B cell (primary cell): Measurements from ENCODE around the gene EMX1. TPM values are rescaled to one million over a fixed set of nuclear protein-coding genes. Genes with fewer than 3 reads are reported as not detected.

ENCODE experiments used
- ATAC-seq: fragments of 200-7000 bp; cut with Tn5 transposase; one replicate; pipeline ENCODE4 v1.10.0; 2021; ENCODE audit warnings: low read depth, mild to moderate bottlenecking, moderate number of reproducible peaks, moderate library complexity
- CTCF ChIA-PET: fragments of 350-600 bp; sonication (Branson Sonifier 250); formaldehyde crosslinking; loops from one replicate; lab custom pipeline; 2021; ENCODE audit warnings: antibody characterized with exemption, inconsistent platforms; lab: Charles Lee
- POLR2A ChIA-PET: fragments of 350-600 bp; sonication (Branson Sonifier 250); formaldehyde crosslinking; loops from one replicate; lab custom pipeline; 2021; ENCODE audit warnings: antibody characterized with exemption; lab: Charles Lee
- DNase-seq: peaks from one replicate; pipeline ENCODE4 v3.0.0; 2013
- H2AFZ ChIP-seq: 2 replicates; pipeline ENCODE4 v1.6.1; 2012; ENCODE audit warnings: mild to moderate bottlenecking, low read depth, low read length; ENCODE audit not compliant: insufficient read depth, poor library complexity, severe bottlenecking
- H3K27ac ChIP-seq, 2 donors: 1 replicate in 1 of 2; 2 replicates in 1 of 2; pipeline ENCODE4 v1.5.1; 2012 to 2013; ENCODE audit warnings: low read length in 2 of 2, mild to moderate bottlenecking in 2 of 2, moderate library complexity in 1 of 2
- H3K27me3 ChIP-seq, 4 experiments: fragments of 200-600 bp in 1 of 4; sonication (generic) in 1 of 4; replicated peaks in 1 of 4; 1 replicate in 2 of 4; 2 replicates in 2 of 4; pipeline versions ENCODE4 v1.6.1 to v1.7.0; 2013 to 2016; ENCODE audit warnings: low read length in 3 of 4, mild to moderate bottlenecking in 2 of 4, mixed read lengths in 1 of 4, moderate library complexity in 1 of 4; ENCODE audit not compliant: insufficient read depth in 4 of 4, control insufficient read depth in 3 of 4; ENCODE audit errors: control extremely low read depth in 1 of 4
- H3K36me3 ChIP-seq, 2 experiments: replicated peaks in 1 of 2; 1 replicate in 1 of 2; 2 replicates in 1 of 2; pipeline versions ENCODE4 v1.6.1 to v1.7.1; 2013; ENCODE audit warnings: low read length in 1 of 2; ENCODE audit not compliant: insufficient read depth in 2 of 2, control insufficient read depth in 1 of 2; ENCODE audit errors: control extremely low read depth in 1 of 2, extremely low read depth in 1 of 2
- H3K4me1 ChIP-seq, 2 donors: fragments of 200-600 bp in 1 of 2; sonication (generic) in 1 of 2; 1 replicate in 1 of 2; 2 replicates in 1 of 2; pipeline versions ENCODE4 v1.5.1 to v1.6.1; 2013 to 2017; ENCODE audit warnings: low read length in 2 of 2; ENCODE audit not compliant: control insufficient read depth in 2 of 2, insufficient read depth in 2 of 2
- H3K4me2 ChIP-seq: replicated peaks from 2 replicates; pipeline ENCODE3; 2012; ENCODE audit warnings: mild to moderate bottlenecking, low read depth, low read length; ENCODE audit not compliant: poor library complexity, severe bottlenecking
- H3K4me3 ChIP-seq, 5 experiments: fragments of 200-600 bp in 1 of 5; sonication (generic) in 1 of 5; 1 replicate in 3 of 5; 2 replicates in 2 of 5; pipeline versions ENCODE4 v1.5.1 to v1.7.0; 2011 to 2016; ENCODE audit warnings: low read length in 4 of 5, mild to moderate bottlenecking in 4 of 5, low read depth in 2 of 5, control low read depth in 1 of 5, moderate library complexity in 1 of 5; ENCODE audit not compliant: insufficient read depth in 1 of 5; ENCODE audit errors: control extremely low read depth in 1 of 5, extremely low read depth in 1 of 5
- H3K79me2 ChIP-seq: fragments of 200-600 bp; sonication (generic); one replicate; pipeline ENCODE4 v1.6.0; 2016; ENCODE audit warnings: low read length; ENCODE audit not compliant: control insufficient read depth, insufficient read depth
- H3K9ac ChIP-seq: fragments of 200-600 bp; sonication (generic); 2 replicates; pipeline ENCODE4 v1.6.1; 2017; ENCODE audit warnings: mild to moderate bottlenecking, low read length, moderate library complexity
- H3K9me3 ChIP-seq, 3 donors: one replicate each; pipeline versions ENCODE4 v1.6.1 to v1.7.1; 2013; ENCODE audit warnings: low read length in 2 of 3; ENCODE audit not compliant: control insufficient read depth in 2 of 3, insufficient read depth in 1 of 3; ENCODE audit errors: control extremely low read depth in 1 of 3
- H4K20me1 ChIP-seq: 2 replicates; pipeline ENCODE4 v1.6.0; 2012; ENCODE audit warnings: mild to moderate bottlenecking, low read length; ENCODE audit not compliant: insufficient read depth, control insufficient read depth, poor library complexity, severe bottlenecking
- H3K27ac Mint-ChIP-seq: one replicate; pipeline ENCODE4 v1.8.0; 2021; ENCODE audit warnings: mixed read lengths
- H3K27me3 Mint-ChIP-seq: one replicate; pipeline ENCODE4 v1.8.0; 2021; ENCODE audit warnings: mixed read lengths
- H3K4me1 Mint-ChIP-seq: one replicate; pipeline ENCODE4 v1.8.0; 2021; ENCODE audit warnings: mixed read lengths
- H3K4me3 Mint-ChIP-seq: one replicate; pipeline ENCODE4 v1.8.0; 2021; ENCODE audit warnings: mixed read lengths
- H3K9me3 Mint-ChIP-seq: one replicate; pipeline ENCODE4 v1.8.0; 2022; ENCODE audit warnings: mixed read lengths; ENCODE audit not compliant: insufficient read depth
- EZH2 ChIP-seq: IDR thresholded peaks from 2 replicates; pipeline ENCODE4 v1.6.1; 2012; ENCODE audit warnings: borderline replicate concordance, low read depth, mild to moderate bottlenecking, moderate library complexity, low read length; ENCODE audit not compliant: insufficient read depth, poor library complexity, severe bottlenecking
- WGBS: methylation state at CpG from one replicate; pipeline ENCODE4 v1.1.5; 2013; ENCODE audit warnings: missing lambda C conversion rate; ENCODE audit not compliant: insufficient coverage; 5-methylcytosine and 5-hydroxymethylcytosine counted together
- intact Hi-C: fragments of 100-400 bp; cut with micrococcal nuclease; formaldehyde crosslinking; loops from one replicate; pipeline ENCODE4 v1.10.0; 2022
- polyA plus RNA-seq: library from polyadenylated mRNA; depleted of rRNA; stranded (reverse); fragments of >200 nt; gene quantifications from 2 replicates; pipeline ENCODE4 v1.2.3, GENCODE V29; 2012
- total RNA-seq, 2 donors: library from RNA; stranded (reverse); fragments of 120-200 nt in 1 of 2; gene quantifications; 1 replicate in 1 of 2; 2 replicates in 1 of 2; pipeline versions ENCODE4 v1.2.3 to v1.2.4, GENCODE V29; 2013 to 2022
- TF ChIP-seq, protein P1 (sequence below): fragments of 200-600 bp; IDR thresholded peaks from one replicate; pipeline ENCODE4 v1.8.0; 2022; ENCODE audit warnings: antibody characterized with exemption, mild to moderate bottlenecking

The EMX1 gene
- total and polyA plus RNA-seq, 2 donors (not counting 1 experiment from before 2014, with no cell fraction given), result not detected

DNA sequence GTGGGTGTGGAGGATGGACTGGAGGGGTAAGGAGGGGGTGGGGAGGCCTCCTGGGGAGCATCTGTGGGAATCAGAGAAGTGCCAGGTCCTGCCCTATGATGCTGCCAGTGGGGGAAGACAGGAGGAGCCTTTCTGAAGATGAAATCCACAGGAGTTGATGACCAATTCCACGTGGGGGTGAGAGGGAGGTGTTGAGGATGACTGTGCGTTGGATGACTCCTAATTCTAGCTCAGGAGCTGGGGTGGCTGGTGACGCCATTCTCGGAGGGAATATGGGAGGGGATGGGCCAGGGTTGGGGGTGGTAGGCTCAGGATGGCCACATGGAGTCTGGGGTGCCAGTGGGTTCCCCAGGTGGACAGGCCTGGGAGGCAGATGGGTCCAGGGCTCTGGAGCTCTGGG is 32.3 kb downstream of the EMX1 start:
- no peak overlapping the region for H2AFZ ChIP-seq
- WGBS, result 100% methylated on average over 4 of the region's 4 CpGs
- no peak for DNase-seq
- no peak overlapping the region for H3K9ac ChIP-seq
- Mint-ChIP-seq H3K4me1 (no peaks in the 10 kb centered on the region), H3K9me3 (no peaks in the 10 kb centered on the region), H3K27ac (no peak overlapping the region), H3K27me3 (no peaks in the 10 kb centered on the region), H3K4me3 (no peak overlapping the region)
- H3K4me2 ChIP-seq, result no peak overlapping the region
- peaks cover 0 to 3% of the 10 kb centered on the region in 2 donors for H3K4me1 ChIP-seq
- no peaks in the 10 kb centered on the region for H3K36me3 ChIP-seq
- H4K20me1 ChIP-seq, result no peaks in the 10 kb centered on the region
- no peaks in the 10 kb centered on the region for H3K27me3 ChIP-seq
- CTCF ChIA-PET, result no interaction called here
- TF ChIP-seq EZH2, result no peak
- TF ChIP-seq, protein P1, sequence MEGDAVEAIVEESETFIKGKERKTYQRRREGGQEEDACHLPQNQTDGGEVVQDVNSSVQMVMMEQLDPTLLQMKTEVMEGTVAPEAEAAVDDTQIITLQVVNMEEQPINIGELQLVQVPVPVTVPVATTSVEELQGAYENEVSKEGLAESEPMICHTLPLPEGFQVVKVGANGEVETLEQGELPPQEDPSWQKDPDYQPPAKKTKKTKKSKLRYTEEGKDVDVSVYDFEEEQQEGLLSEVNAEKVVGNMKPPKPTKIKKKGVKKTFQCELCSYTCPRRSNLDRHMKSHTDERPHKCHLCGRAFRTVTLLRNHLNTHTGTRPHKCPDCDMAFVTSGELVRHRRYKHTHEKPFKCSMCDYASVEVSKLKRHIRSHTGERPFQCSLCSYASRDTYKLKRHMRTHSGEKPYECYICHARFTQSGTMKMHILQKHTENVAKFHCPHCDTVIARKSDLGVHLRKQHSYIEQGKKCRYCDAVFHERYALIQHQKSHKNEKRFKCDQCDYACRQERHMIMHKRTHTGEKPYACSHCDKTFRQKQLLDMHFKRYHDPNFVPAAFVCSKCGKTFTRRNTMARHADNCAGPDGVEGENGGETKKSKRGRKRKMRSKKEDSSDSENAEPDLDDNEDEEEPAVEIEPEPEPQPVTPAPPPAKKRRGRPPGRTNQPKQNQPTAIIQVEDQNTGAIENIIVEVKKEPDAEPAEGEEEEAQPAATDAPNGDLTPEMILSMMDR, result no peak
- H3K27ac ChIP-seq, result no peak overlapping the region
- H3K9me3 ChIP-seq, result no peaks in the 10 kb centered on the region
- H3K79me2 ChIP-seq, result no peaks in the 10 kb centered on the region
- no peak for ATAC-seq
- intact Hi-C loops, result no loop called here
- H3K4me3 ChIP-seq, result no peak overlapping the region
- POLR2A ChIA-PET, result no interaction called here

DNA sequence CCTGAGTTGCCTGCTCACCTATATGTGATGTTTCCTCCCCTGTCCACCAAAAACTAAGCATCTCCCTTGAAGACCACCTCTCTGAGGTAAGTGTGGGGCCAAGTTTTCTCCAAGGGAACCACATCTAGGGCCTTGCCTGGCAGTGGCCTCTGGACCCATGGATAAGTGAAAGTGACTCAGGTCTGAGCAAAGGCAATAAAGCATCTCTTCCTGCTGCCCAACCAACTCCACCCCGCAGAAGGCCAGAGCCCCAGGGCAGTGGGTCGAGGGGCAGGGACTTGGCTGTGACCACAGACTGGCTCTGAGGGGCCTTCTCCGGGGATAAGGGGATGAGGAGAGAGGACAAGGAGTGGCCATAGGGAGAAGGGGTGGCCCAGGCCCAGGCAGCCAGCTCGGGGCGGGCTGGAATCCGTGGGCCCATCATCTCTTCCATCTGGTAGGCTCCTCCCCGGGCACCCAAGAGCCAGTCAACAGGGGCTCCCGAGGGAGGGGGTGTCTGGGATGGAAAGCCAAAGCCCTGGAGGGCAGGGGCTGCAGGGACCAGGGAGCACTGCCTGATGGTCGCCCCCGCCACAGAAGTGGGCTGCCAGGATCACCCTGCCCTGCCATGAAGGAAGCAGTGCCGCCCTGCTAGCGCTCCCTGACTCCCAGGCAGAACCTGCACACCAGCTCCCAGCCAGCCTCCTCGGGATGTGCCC is 33.4 kb downstream of the EMX1 start:
- 97% methylated on average over 11 of the region's 13 CpGs for WGBS
- H3K27ac Mint-ChIP-seq, result no peak overlapping the region

More for the DNA sequence above, 33.4 kb downstream of the EMX1 start:
- Histone ChIP-seq H3K27me3 (no peaks in the 10 kb centered on the region), H3K4me1 (peaks cover 0 to 3% of the 10 kb centered on the region in 2 donors), H2AFZ (no peak overlapping the region), H3K9ac (no peak overlapping the region), H3K4me3 (no peak overlapping the region), H3K9me3 (no peaks in the 10 kb centered on the region), H3K4me2 (no peak overlapping the region), H4K20me1 (no peaks in the 10 kb centered on the region), H3K27ac (no peak overlapping the region), H3K79me2 (no peaks in the 10 kb centered on the region), H3K36me3 (no peaks in the 10 kb centered on the region)
- Mint-ChIP-seq H3K27me3 (no peaks in the 10 kb centered on the region), H3K4me1 (no peaks in the 10 kb centered on the region), H3K9me3 (no peaks in the 10 kb centered on the region), H3K4me3 (no peak overlapping the region)
- intact Hi-C loops, result no loop called here
- TF ChIP-seq, protein P1, result no peak
- TF ChIP-seq EZH2, result no peak
- ATAC-seq, result no peak
- no peak for DNase-seq
- CTCF ChIA-PET, result no interaction called here
- POLR2A ChIA-PET, result no interaction called here
